Measurements from ENCODE around the gene ZNF516. TPM values are rescaled to one million over a fixed set of nuclear protein-coding genes. Genes with fewer than 3 reads are reported as not detected.

The ZNF516 gene
- total and polyA plus RNA-seq, 10 of the 15 experiments (the other 5 are each of a cell fraction or from before 2014, with no cell fraction given): 2.0 to 32.0 (median 8.3) TPM

- intact Hi-C loops (cut with micrococcal nuclease; ENCODE audit: unreplicated experiment) (loop anchor here (10.0 kb wide), 1 partner anchor 1277 kb away; the partner anchor contains the start of gene PTGR3), in situ Hi-C loops (cut with MboI) (no loop called here)
- Histone ChIP-seq H3K79me2 (ENCODE audit: control insufficient read depth, insufficient read depth, low read length) (peaks cover 90% of the 10 kb centered on the region), H3K36me3 (ENCODE audit: control insufficient read depth in 2 of 2, insufficient read depth in 2 of 2, low read length in 1 of 2) (peaks cover 6 to 7% of the 10 kb centered on the region in 2 experiments; a peak in 2 of 4 replicates), H3K4me1 (ENCODE audit: control insufficient read depth, insufficient read depth, low read length) (peaks cover 24% of the 10 kb centered on the region), H3K4me3 (no peak overlapping the region), H3K9me3 (replicated peaks; ENCODE audit: control insufficient read depth, insufficient read depth, low read length) (no peaks in the 10 kb centered on the region), H3K27me3 (replicated peaks in 1 of 2; ENCODE audit: control insufficient read depth in 2 of 2, insufficient read depth in 2 of 2, low read length in 1 of 2) (no peaks in the 10 kb centered on the region), H3K9ac (ENCODE audit: control insufficient read depth, insufficient read depth, low read length) (no peak overlapping the region), H3K27ac (ENCODE audit: control insufficient read depth, insufficient read depth) (no peak overlapping the region), H3K4me2 (ENCODE audit: control insufficient read depth, insufficient read depth) (no peak overlapping the region; the same call in 1 of the 2 replicates), H4K20me1 (ENCODE audit: control insufficient read depth, insufficient read depth) (0 out of 2 replicates have a peak, but pooled peaks cover 2% of the 10 kb centered on the region), H2AFZ (ENCODE audit: control insufficient read depth, low read depth, low read length) (no peak overlapping the region)
- ChIA-PET SMC1A (ENCODE audit: uncharacterized antibody, unreplicated experiment) (interaction anchor here (1.0 to 1.7 kb wide), 3 partner anchors 8 to 31 kb away, joined by 3 to 6 read pairs (median 4); no protein-coding TSS in a partner anchor), POLR2A (interaction anchor here (1.0 to 1.5 kb wide), 3 partner anchors 8 to 31 kb away, joined by 3 read pairs; no protein-coding TSS in a partner anchor), CTCF (interaction anchor here (1.1 kb wide), 1 partner anchor 25 kb away, joined by 3 read pairs; no protein-coding TSS in a partner anchor), RAD21 (ENCODE audit: unreplicated experiment) (interaction anchor here (0.6 kb wide), 1 partner anchor 16 kb away, joined by 3 read pairs; no protein-coding TSS in a partner anchor)
- no peak for FAIRE-seq
- TF ChIP-seq, protein P1, sequence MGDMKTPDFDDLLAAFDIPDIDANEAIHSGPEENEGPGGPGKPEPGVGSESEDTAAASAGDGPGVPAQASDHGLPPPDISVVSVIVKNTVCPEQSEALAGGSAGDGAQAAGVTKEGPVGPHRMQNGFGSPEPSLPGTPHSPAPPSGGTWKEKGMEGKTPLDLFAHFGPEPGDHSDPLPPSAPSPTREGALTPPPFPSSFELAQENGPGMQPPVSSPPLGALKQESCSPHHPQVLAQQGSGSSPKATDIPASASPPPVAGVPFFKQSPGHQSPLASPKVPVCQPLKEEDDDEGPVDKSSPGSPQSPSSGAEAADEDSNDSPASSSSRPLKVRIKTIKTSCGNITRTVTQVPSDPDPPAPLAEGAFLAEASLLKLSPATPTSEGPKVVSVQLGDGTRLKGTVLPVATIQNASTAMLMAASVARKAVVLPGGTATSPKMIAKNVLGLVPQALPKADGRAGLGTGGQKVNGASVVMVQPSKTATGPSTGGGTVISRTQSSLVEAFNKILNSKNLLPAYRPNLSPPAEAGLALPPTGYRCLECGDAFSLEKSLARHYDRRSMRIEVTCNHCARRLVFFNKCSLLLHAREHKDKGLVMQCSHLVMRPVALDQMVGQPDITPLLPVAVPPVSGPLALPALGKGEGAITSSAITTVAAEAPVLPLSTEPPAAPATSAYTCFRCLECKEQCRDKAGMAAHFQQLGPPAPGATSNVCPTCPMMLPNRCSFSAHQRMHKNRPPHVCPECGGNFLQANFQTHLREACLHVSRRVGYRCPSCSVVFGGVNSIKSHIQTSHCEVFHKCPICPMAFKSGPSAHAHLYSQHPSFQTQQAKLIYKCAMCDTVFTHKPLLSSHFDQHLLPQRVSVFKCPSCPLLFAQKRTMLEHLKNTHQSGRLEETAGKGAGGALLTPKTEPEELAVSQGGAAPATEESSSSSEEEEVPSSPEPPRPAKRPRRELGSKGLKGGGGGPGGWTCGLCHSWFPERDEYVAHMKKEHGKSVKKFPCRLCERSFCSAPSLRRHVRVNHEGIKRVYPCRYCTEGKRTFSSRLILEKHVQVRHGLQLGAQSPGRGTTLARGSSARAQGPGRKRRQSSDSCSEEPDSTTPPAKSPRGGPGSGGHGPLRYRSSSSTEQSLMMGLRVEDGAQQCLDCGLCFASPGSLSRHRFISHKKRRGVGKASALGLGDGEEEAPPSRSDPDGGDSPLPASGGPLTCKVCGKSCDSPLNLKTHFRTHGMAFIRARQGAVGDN (IDR thresholded peaks at IDR 0.05): no peak
- TF ChIP-seq STAT1 (conservative IDR thresholded peaks at IDR 0.05): no peak
- ATAC-seq: no peak
- WGBS (ENCODE audit: insufficient coverage, insufficient replicate concordance, low lambda C conversion rate, missing lambda C conversion rate): 95% methylated on average over 13 of the region's 13 CpGs
- DNase-seq (ENCODE audit: low read depth, low spot score): no peak
- no TSS peak for BruUV-seq (replicated peaks)
These were observed 12.8 kb downstream of the ZNF516 start for GRCh38 chr18:76482267-76482666.

Measured in GM12878 (cell line).